Keratinocyte (primary cell): ENCODE results near the gene ATP5F1E. TPM values are rescaled to one million over a fixed set of nuclear protein-coding genes. Genes with fewer than 3 reads are reported as not detected.
"Not testable (repeated sequence)": the region's sequence is repeated elsewhere in the genome, so short reads cannot be mapped to it uniquely, and the experiment has no call there.

Source experiments
- DNase-seq: peaks from one replicate; pipeline ENCODE4 v3.0.0-alpha.2; 2011; ENCODE audit warnings: low read depth, missing footprints, low spot score
- FAIRE-seq: peaks from 2 replicates; lab custom pipeline; 2011; peaks lifted over from hg19 to GRCh38; lab: Jason Lieb, UNC
- H2AFZ ChIP-seq: 2 replicates; pipeline ENCODE4 v1.6.0; 2012; ENCODE audit warnings: low read length, control low read depth, inconsistent platforms; ENCODE audit not compliant: control insufficient read depth
- H3K27ac ChIP-seq: 2 replicates; pipeline ENCODE4 v1.5.1; 2011; ENCODE audit warnings: low read length; ENCODE audit not compliant: control insufficient read depth, insufficient read depth
- H3K27me3 ChIP-seq: 3 replicates; pipeline ENCODE4 v1.6.0; 2011; ENCODE audit warnings: low read length; ENCODE audit not compliant: control insufficient read depth, insufficient read depth; ENCODE audit errors: extremely low read depth
- H3K36me3 ChIP-seq, 2 experiments: 2 replicates in 1 of 2; 3 replicates in 1 of 2; pipeline ENCODE4 v1.5.1; 2011; ENCODE audit warnings: low read length in 2 of 2, mild to moderate bottlenecking in 1 of 2; ENCODE audit not compliant: control insufficient read depth in 2 of 2, insufficient read depth in 2 of 2; ENCODE audit errors: extremely low read depth in 1 of 2
- H3K4me1 ChIP-seq: 3 replicates; pipeline ENCODE4 v1.5.1; 2011; ENCODE audit warnings: low read length; ENCODE audit not compliant: control insufficient read depth, insufficient read depth; ENCODE audit errors: extremely low read depth
- H3K4me2 ChIP-seq: 3 replicates; pipeline ENCODE4 v1.6.0; 2011; ENCODE audit warnings: low read depth, low read length; ENCODE audit not compliant: control insufficient read depth, insufficient read depth; ENCODE audit errors: extremely low read depth
- H3K4me3 ChIP-seq, 3 experiments: fragments of 200-600 bp in 1 of 3; sonication (generic) in 1 of 3; 2 replicates in 2 of 3; 3 replicates in 1 of 3; pipeline ENCODE4 v1.5.1; 2011 to 2016; ENCODE audit warnings: low read length in 3 of 3, mild to moderate bottlenecking in 3 of 3, control low read depth in 2 of 3, inconsistent platforms in 1 of 3, low read depth in 1 of 3, mixed read lengths in 1 of 3, mixed run types in 1 of 3, moderate library complexity in 1 of 3; ENCODE audit not compliant: control insufficient read depth in 2 of 3, insufficient read depth in 2 of 3; ENCODE audit errors: extremely low read depth in 1 of 3
- H3K79me2 ChIP-seq: 2 replicates; pipeline ENCODE4 v1.6.0; 2012; ENCODE audit warnings: low read length; ENCODE audit not compliant: control insufficient read depth, insufficient read depth
- H3K9ac ChIP-seq: 3 replicates; pipeline ENCODE4 v1.6.0; 2011; ENCODE audit warnings: low read length; ENCODE audit not compliant: control insufficient read depth, insufficient read depth; ENCODE audit errors: extremely low read depth
- H3K9me1 ChIP-seq: 3 replicates; pipeline ENCODE4 v1.6.0; 2011; ENCODE audit warnings: low read length; ENCODE audit not compliant: control insufficient read depth, insufficient read depth; ENCODE audit errors: extremely low read depth
- H3K9me3 ChIP-seq: 2 replicates; pipeline ENCODE4 v1.5.1; 2012; ENCODE audit warnings: low read depth, low read length; ENCODE audit not compliant: control insufficient read depth
- H4K20me1 ChIP-seq: 3 replicates; pipeline ENCODE4 v1.6.0; 2011; ENCODE audit warnings: low read length; ENCODE audit not compliant: control insufficient read depth, insufficient read depth; ENCODE audit errors: extremely low read depth
- CTCF ChIP-seq, 3 experiments: IDR thresholded peaks in 1 of 3; conservative IDR thresholded peaks in 1 of 3; optimal IDR thresholded peaks in 1 of 3; 2 replicates in 2 of 3; 3 replicates in 1 of 3; pipeline versions ENCODE3 to v1.5.1; 2011; ENCODE audit warnings: low read length in 3 of 3, mild to moderate bottlenecking in 3 of 3, moderate library complexity in 2 of 3, control low read depth in 1 of 3, inconsistent platforms in 1 of 3; ENCODE audit not compliant: insufficient read depth in 2 of 3; ENCODE audit errors: extremely low read depth in 1 of 3
- EZH2 ChIP-seq: IDR thresholded peaks from one replicate; pipeline ENCODE4 v1.6.1; 2012; ENCODE audit warnings: inconsistent platforms, mild to moderate bottlenecking, low read length, moderate library complexity
- dilution Hi-C: fragments of 300-500 bp; cut with MboI; formaldehyde crosslinking; loops from one replicate; pipeline ENCODE4 v1.7.0; 2020; ENCODE audit warnings: low sequenced_read_pairs; ENCODE audit not compliant: extremely low pct_ligation_motif_present
- polyA plus RNA-seq, 5 experiments: library from polyadenylated mRNA; depleted of rRNA in 3 of 5; stranded (reverse) in 3 of 5; stranded (forward) in 1 of 5; unstranded in 1 of 5; fragments of >200 nt; gene quantifications; 1 replicate in 1 of 5; 2 replicates in 3 of 5; 3 replicates in 1 of 5; pipeline versions ENCODE4 v1.2.1 to v1.2.3, GENCODE V29; 2011 to 2012; ENCODE audit warnings: missing spikeins in 2 of 5, low read depth in 1 of 5, low replicate concordance in 1 of 5

The ATP5F1E gene
- polyA plus RNA-seq, 1 donor (not counting 4 experiments of a cell fraction or from before 2014, with no cell fraction given) = 99.7 TPM

- no peak overlapping the region for H2AFZ ChIP-seq
- TF ChIP-seq EZH2 = no peak
- no peak for TF ChIP-seq CTCF (optimal IDR thresholded peaks at IDR 0.05 in 1 of 3, IDR thresholded peaks at IDR 0.05 in 1 of 3, conservative IDR thresholded peaks at IDR 0.05 in 1 of 3; ENCODE audit: extremely low read depth in 1 of 3, insufficient read depth in 2 of 3, low read length in 3 of 3)
- no peak overlapping the region for H3K4me3 ChIP-seq
- H3K4me1 ChIP-seq = peaks cover 35% of the 10 kb centered on the region
- H3K36me3 ChIP-seq = no peaks in the 10 kb centered on the region
- H3K27ac ChIP-seq = no peak overlapping the region
- no peaks in the 10 kb centered on the region for H3K79me2 ChIP-seq
- dilution Hi-C loops = no loop called here
- no peak overlapping the region for H3K9ac ChIP-seq
- DNase-seq (no peak), FAIRE-seq (no peak)
- H3K27me3 ChIP-seq = no peaks in the 10 kb centered on the region
- no peaks in the 10 kb centered on the region for H3K9me1 ChIP-seq
- no peaks in the 10 kb centered on the region for H3K9me3 ChIP-seq
- H3K4me2 ChIP-seq = no peak overlapping the region
- H4K20me1 ChIP-seq = no peaks in the 10 kb centered on the region
These were observed 18.8 kb downstream of the ATP5F1E start for GRCh38 chr20:59013031-59013951.

GRCh38 chr20:59011874-59012157 lies 20.3 kb downstream of the ATP5F1E start:
- FAIRE-seq, H4K20me1 ChIP-seq, H3K9me3 ChIP-seq, H3K9ac ChIP-seq, DNase-seq, H3K79me2 ChIP-seq, H3K36me3 ChIP-seq, dilution Hi-C loops, H3K27me3 ChIP-seq, H3K9me1 ChIP-seq, H3K4me3 ChIP-seq, H2AFZ ChIP-seq, H3K4me2 ChIP-seq: not testable (repeated sequence)
- Histone ChIP-seq H3K27ac (peak overlapping the region; percentile 81), H3K4me1 (peaks cover 29% of the 10 kb centered on the region)
